OCI-LY1 (cell line): ENCODE data around the gene DLX5.

Experiments used
- H2AFZ ChIP-seq: fragments of 200-600 bp; sonication (generic), shearing (Covaris generic); 2 replicates; pipeline ENCODE4 v1.6.0; 2014; ENCODE audit warnings: antibody characterized with exemption, mild to moderate bottlenecking, low read length
- H3F3A ChIP-seq: fragments of 200-600 bp; sonication (generic), shearing (Covaris generic); 2 replicates; pipeline ENCODE4 v1.6.0; 2014; ENCODE audit warnings: mild to moderate bottlenecking, antibody characterized with exemption, low read length, moderate library complexity; ENCODE audit not compliant: insufficient read depth
- H3K27ac ChIP-seq: fragments of 200-600 bp; sonication (generic); 2 replicates; pipeline ENCODE4 v1.5.1; 2014; ENCODE audit warnings: low read length, mixed run types, mild to moderate bottlenecking, low read depth; ENCODE audit not compliant: poor library complexity, severe bottlenecking
- H3K27me3 ChIP-seq: fragments of 200-600 bp; sonication (generic); 2 replicates; pipeline ENCODE4 v1.6.0; 2014; ENCODE audit warnings: antibody characterized with exemption, mild to moderate bottlenecking, low read length, moderate library complexity; ENCODE audit not compliant: insufficient read depth
- H3K36me3 ChIP-seq: fragments of 200-600 bp; sonication (generic); 2 replicates; pipeline ENCODE4 v1.6.1; 2014; ENCODE audit warnings: mild to moderate bottlenecking, antibody characterized with exemption, low read length, moderate library complexity, mixed read lengths; ENCODE audit not compliant: insufficient read depth
- H3K4me1 ChIP-seq: fragments of 200-600 bp; sonication (generic); 2 replicates; pipeline ENCODE4 v1.5.1; 2014; ENCODE audit warnings: mild to moderate bottlenecking, low read length, moderate library complexity; ENCODE audit not compliant: insufficient read depth, severe bottlenecking
- H3K4me2 ChIP-seq: fragments of 200-600 bp; sonication (generic), shearing (Covaris generic); 2 replicates; pipeline ENCODE4 v1.6.1; 2014; ENCODE audit warnings: low read length
- H3K4me3 ChIP-seq: fragments of 200-600 bp; sonication (generic); 2 replicates; pipeline ENCODE4 v1.5.1; 2014; ENCODE audit warnings: low read length, low read depth, mild to moderate bottlenecking, mixed read lengths; ENCODE audit not compliant: poor library complexity, severe bottlenecking
- H3K79me2 ChIP-seq: fragments of 200-600 bp; shearing (Covaris generic); 2 replicates; pipeline ENCODE4 v1.6.1; 2016; ENCODE audit warnings: mixed run types, low read length, mixed read lengths; ENCODE audit not compliant: insufficient read depth
- H3K9ac ChIP-seq: fragments of 200-600 bp; sonication (generic), shearing (Covaris generic); 2 replicates; pipeline ENCODE4 v1.6.1; 2014; ENCODE audit warnings: mild to moderate bottlenecking, low read length, mixed read lengths
- H3K9me2 ChIP-seq: fragments of 200-600 bp; sonication (generic), shearing (Covaris generic); 2 replicates; pipeline ENCODE4 v1.6.1; 2014; ENCODE audit warnings: low read depth, mild to moderate bottlenecking, low read length, mixed read lengths
- H3K9me3 ChIP-seq: fragments of 200-600 bp; shearing (Covaris generic); 2 replicates; pipeline ENCODE4 v1.6.1; 2014; ENCODE audit warnings: low read length, mixed read lengths
- H4K20me1 ChIP-seq: fragments of 200-600 bp; sonication (generic), shearing (Covaris generic); 2 replicates; pipeline ENCODE4 v1.6.0; 2016; ENCODE audit warnings: mild to moderate bottlenecking, low read length; ENCODE audit not compliant: insufficient read depth
- CTCF ChIP-seq: fragments of 200-600 bp; sonication (generic), shearing (Covaris generic); IDR thresholded peaks from 2 replicates; pipeline ENCODE4 v1.5.1; 2017; ENCODE audit warnings: mild to moderate bottlenecking, antibody characterized with exemption, low read length, moderate library complexity, mixed read lengths
- EZH2 ChIP-seq: fragments of 200-600 bp; sonication (generic), shearing (Covaris generic); IDR thresholded peaks from 2 replicates; pipeline ENCODE4 v1.8.0; 2017; ENCODE audit warnings: borderline replicate concordance, mixed run types, mild to moderate bottlenecking, antibody characterized with exemption, low read length, moderate library complexity, mixed read lengths

The DLX5 gene

GRCh38 chr7:96973986-96974385, 50.6 kb downstream of the DLX5 start:
- Histone ChIP-seq H3F3A (no peaks in the 10 kb centered on the region), H3K27ac (no peak overlapping the region), H3K4me1 (no peaks in the 10 kb centered on the region), H2AFZ (no peak overlapping the region), H3K9me3 (no peaks in the 10 kb centered on the region), H3K79me2 (no peaks in the 10 kb centered on the region), H3K9me2 (no peaks in the 10 kb centered on the region), H3K4me3 (no peak overlapping the region), H3K9ac (no peak overlapping the region), H4K20me1 (no peaks in the 10 kb centered on the region), H3K4me2 (no peak overlapping the region), H3K36me3 (no peaks in the 10 kb centered on the region), H3K27me3 (no peaks in the 10 kb centered on the region)
- no peak for TF ChIP-seq CTCF
- TF ChIP-seq EZH2: no peak

- H3K27me3 ChIP-seq: no peaks in the 10 kb centered on the region
- no peak for TF ChIP-seq EZH2
- TF ChIP-seq CTCF: no peak
- H3K4me2 ChIP-seq: no peak overlapping the region
- H3K9me3 ChIP-seq: no peaks in the 10 kb centered on the region
- H4K20me1 ChIP-seq: no peaks in the 10 kb centered on the region
- H3K79me2 ChIP-seq: no peaks in the 10 kb centered on the region
- no peak overlapping the region for H3K4me3 ChIP-seq
- no peaks in the 10 kb centered on the region for H3K36me3 ChIP-seq
- H3F3A ChIP-seq: no peaks in the 10 kb centered on the region
- H3K9me2 ChIP-seq: no peaks in the 10 kb centered on the region
- no peak overlapping the region for H3K27ac ChIP-seq
- H3K9ac ChIP-seq: no peak overlapping the region
- H2AFZ ChIP-seq: no peak overlapping the region
- no peaks in the 10 kb centered on the region for H3K4me1 ChIP-seq
Observed at GRCh38 chr7:96970739-96971138, 53.9 kb downstream of the DLX5 start.
